ENCODE measurements around the gene RNF175.

Gene RNF175

DNA sequence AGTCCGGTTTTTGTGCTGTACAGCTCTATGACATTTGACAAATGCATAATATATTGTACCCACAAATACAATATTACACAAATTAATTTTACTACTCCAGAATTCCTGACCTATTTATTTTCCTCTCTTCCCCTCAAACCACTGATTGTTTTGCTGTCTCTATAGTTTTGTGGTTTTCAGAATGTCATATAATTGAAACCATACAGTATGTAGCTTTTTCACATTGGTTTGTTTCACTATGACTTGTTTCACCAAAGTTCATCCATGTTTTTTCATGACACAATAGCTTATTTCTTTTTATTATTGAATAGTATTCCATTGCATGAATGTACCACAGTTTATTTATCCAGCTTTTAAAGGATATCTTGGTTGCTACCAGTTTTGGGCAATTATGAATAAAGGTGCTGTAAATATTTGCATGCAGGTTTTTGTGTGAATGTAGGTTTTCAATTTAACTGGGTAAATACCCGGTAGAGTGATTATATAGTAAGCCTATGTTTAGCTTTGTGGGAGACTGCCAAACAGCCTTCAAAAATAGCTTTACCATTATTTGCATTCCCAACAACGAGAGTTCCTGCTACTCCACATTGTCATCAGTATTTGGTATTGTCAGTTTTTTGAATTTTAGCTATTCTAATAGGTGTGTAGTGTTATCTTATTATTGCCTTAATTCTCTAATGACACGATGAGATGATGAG, 25.9 kb downstream of the RNF175 start:
- Histone ChIP-seq H3K4me1 (ENCODE audit: control insufficient read depth, insufficient read depth, low read length) (no peaks in the 10 kb centered on the region), H3K36me3 (ENCODE audit: control insufficient read depth, insufficient read depth, low read length) (no peaks in the 10 kb centered on the region), H3K4me3 (ENCODE audit: low read depth, low read length) (no peak overlapping the region), H3K9ac (ENCODE audit: low read depth, low read length) (no peak overlapping the region), H3K9me3 (ENCODE audit: control insufficient read depth, insufficient read depth, low read length) (no peaks in the 10 kb centered on the region), H3K27me3 (ENCODE audit: control insufficient read depth, insufficient read depth, low read length) (no peaks in the 10 kb centered on the region)

- Histone ChIP-seq H3K9ac (ENCODE audit: low read depth, low read length) (no peak overlapping the region), H3K4me3 (ENCODE audit: low read depth, low read length) (no peak overlapping the region), H3K27me3 (ENCODE audit: control insufficient read depth, insufficient read depth, low read length) (no peaks in the 10 kb centered on the region), H3K4me1 (ENCODE audit: control insufficient read depth, insufficient read depth, low read length) (no peaks in the 10 kb centered on the region), H3K36me3 (ENCODE audit: control insufficient read depth, insufficient read depth, low read length) (no peaks in the 10 kb centered on the region), H3K9me3 (ENCODE audit: control insufficient read depth, insufficient read depth, low read length) (no peaks in the 10 kb centered on the region)
These were observed 28.6 kb downstream of the RNF175 start for GRCh38 chr4:153731239-153731638.

DNA sequence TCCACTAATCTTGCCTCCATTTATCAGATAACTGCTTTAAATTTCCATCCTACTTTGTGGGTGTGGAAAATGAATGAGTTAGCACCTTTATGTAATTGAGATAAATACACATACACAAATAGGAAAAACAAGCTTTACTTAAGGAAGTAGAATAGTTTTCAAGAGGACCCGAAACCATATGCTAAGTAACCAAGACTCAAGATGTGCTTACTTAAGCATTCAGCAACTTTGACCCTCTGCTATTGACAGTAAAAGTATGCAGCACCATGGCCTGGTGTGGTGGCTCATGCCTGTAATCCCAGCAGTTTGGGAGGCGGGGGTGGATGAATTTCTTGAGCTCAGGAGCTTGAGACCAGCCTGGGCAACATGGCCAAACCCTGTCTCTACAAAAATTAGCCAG, 29.9 kb downstream of the RNF175 start:
- no peak overlapping the region for H3K4me3 ChIP-seq (ENCODE audit: low read depth, low read length)
- H3K36me3 ChIP-seq (ENCODE audit: control insufficient read depth, insufficient read depth, low read length), result no peaks in the 10 kb centered on the region
- H3K9me3 ChIP-seq (ENCODE audit: control insufficient read depth, insufficient read depth, low read length), result no peaks in the 10 kb centered on the region
- no peaks in the 10 kb centered on the region for H3K27me3 ChIP-seq (ENCODE audit: control insufficient read depth, insufficient read depth, low read length)
- no peaks in the 10 kb centered on the region for H3K4me1 ChIP-seq (ENCODE audit: control insufficient read depth, insufficient read depth, low read length)
- no peak overlapping the region for H3K9ac ChIP-seq (ENCODE audit: low read depth, low read length)

DNA sequence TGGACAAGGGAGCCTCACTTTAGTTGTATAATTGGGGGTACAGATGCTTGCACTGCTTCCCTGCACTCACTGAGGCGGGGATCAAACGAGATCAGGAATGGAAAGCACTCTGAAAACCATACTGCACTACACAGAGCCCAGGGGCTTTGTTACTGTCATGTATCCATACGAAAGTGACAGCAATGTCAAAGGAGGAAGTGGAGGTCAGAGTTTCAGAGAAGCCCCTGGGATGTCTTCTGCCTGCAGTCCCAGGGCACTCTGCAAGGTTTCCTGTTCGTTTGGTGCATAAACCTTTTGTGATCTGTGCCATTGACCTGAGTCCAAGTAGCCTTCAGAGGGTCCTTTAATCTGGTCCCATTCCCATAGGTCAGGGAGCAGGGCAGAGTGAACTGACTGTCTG, 31.2 kb downstream of the RNF175 start:
- Histone ChIP-seq H3K4me3 (ENCODE audit: low read depth, low read length) (no peak overlapping the region), H3K9ac (ENCODE audit: low read depth, low read length) (no peak overlapping the region), H3K4me1 (ENCODE audit: control insufficient read depth, insufficient read depth, low read length) (no peaks in the 10 kb centered on the region), H3K36me3 (ENCODE audit: control insufficient read depth, insufficient read depth, low read length) (no peaks in the 10 kb centered on the region), H3K9me3 (ENCODE audit: control insufficient read depth, insufficient read depth, low read length) (no peaks in the 10 kb centered on the region), H3K27me3 (ENCODE audit: control insufficient read depth, insufficient read depth, low read length) (no peaks in the 10 kb centered on the region)

DNA sequence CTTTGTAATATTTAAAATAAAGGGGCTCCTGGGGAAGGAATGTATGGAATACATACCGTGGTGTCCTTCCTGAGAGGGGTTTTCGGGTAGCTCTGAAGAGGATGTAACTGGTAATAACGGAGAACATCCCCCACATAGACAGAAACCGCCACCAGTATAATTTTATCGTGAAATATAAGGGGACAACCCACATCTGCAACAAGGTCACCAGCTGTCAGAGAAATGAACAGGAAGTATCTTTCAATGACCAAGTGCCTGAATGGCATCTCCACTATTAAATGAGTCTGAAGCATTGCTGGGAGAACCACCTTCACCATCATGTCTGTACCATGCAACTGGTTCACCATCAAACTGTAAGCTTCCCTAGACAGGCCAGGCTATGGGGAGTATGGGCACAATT, 31.7 kb downstream of the RNF175 start:
- Histone ChIP-seq H3K4me1 (ENCODE audit: control insufficient read depth, insufficient read depth, low read length) (no peaks in the 10 kb centered on the region), H3K36me3 (ENCODE audit: control insufficient read depth, insufficient read depth, low read length) (no peaks in the 10 kb centered on the region), H3K9ac (ENCODE audit: low read depth, low read length) (no peak overlapping the region), H3K27me3 (ENCODE audit: control insufficient read depth, insufficient read depth, low read length) (no peaks in the 10 kb centered on the region), H3K9me3 (ENCODE audit: control insufficient read depth, insufficient read depth, low read length) (no peaks in the 10 kb centered on the region), H3K4me3 (ENCODE audit: low read depth, low read length) (no peak overlapping the region)

DNA sequence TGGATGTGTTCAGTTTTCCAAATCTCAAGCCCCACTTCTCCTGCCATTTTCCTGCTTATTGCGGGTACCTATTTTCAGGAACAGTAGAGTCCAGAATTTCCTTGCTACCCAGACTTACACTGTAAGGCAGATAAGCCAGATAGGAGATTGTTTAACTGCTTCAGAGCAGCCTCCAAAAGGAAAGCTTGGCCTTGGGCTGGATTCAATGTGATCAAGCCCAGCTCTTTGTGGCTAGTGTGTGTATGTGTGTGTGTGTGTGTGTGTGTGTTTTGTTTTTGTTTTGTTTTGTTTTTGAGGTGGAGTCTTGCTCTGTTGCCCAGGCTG, 34.0 kb downstream of the RNF175 start:
- Histone ChIP-seq H3K4me3 (ENCODE audit: low read depth, low read length) (no peak overlapping the region), H3K9ac (ENCODE audit: low read depth, low read length) (no peak overlapping the region), H3K27me3 (ENCODE audit: control insufficient read depth, insufficient read depth, low read length) (no peaks in the 10 kb centered on the region), H3K36me3 (ENCODE audit: control insufficient read depth, insufficient read depth, low read length) (no peaks in the 10 kb centered on the region), H3K9me3 (ENCODE audit: control insufficient read depth, insufficient read depth, low read length) (no peaks in the 10 kb centered on the region), H3K4me1 (ENCODE audit: control insufficient read depth, insufficient read depth, low read length) (no peaks in the 10 kb centered on the region)

- no peaks in the 10 kb centered on the region for H3K4me1 ChIP-seq (ENCODE audit: control insufficient read depth, insufficient read depth, low read length)
These were observed 34.5 kb downstream of the RNF175 start for GRCh38 chr4:153725136-153725830.

DNA sequence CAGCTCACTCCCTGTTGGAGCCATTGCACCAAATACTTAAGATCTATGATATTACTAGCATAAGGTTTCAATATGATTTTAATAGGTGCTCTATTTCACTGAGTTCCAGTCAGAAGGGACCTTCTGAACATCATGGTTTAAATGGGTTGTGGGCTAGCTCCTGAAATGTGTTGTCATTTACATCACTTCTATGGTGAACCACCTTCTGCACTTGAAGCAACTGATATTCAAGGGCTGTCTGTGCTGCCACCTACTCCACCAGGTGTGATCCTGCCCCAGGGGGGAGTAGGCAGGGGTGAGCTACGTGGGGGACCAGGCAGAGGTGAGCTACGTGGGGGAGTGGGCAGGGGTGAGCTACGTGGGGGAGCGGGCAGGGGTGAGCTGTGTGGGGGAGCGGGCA, 35.2 kb downstream of the RNF175 start:
- H3K9me3 ChIP-seq (ENCODE audit: control insufficient read depth, insufficient read depth, low read length), result no peaks in the 10 kb centered on the region
- H3K4me3 ChIP-seq (ENCODE audit: low read depth, low read length), result no peak overlapping the region
- H3K9ac ChIP-seq (ENCODE audit: low read depth, low read length), result no peak overlapping the region
- H3K36me3 ChIP-seq (ENCODE audit: control insufficient read depth, insufficient read depth, low read length), result no peaks in the 10 kb centered on the region
- H3K27me3 ChIP-seq (ENCODE audit: control insufficient read depth, insufficient read depth, low read length), result no peaks in the 10 kb centered on the region
- no peaks in the 10 kb centered on the region for H3K4me1 ChIP-seq (ENCODE audit: control insufficient read depth, insufficient read depth, low read length)

More at GRCh38 chr4:153725136-153725830, 34.5 kb downstream of the RNF175 start:
- Histone ChIP-seq H3K9me3 (ENCODE audit: control insufficient read depth, insufficient read depth, low read length) (no peaks in the 10 kb centered on the region), H3K4me3 (ENCODE audit: low read depth, low read length) (no peak overlapping the region), H3K27me3 (ENCODE audit: control insufficient read depth, insufficient read depth, low read length) (no peaks in the 10 kb centered on the region), H3K9ac (ENCODE audit: low read depth, low read length) (no peak overlapping the region), H3K36me3 (ENCODE audit: control insufficient read depth, insufficient read depth, low read length) (no peaks in the 10 kb centered on the region)

- no peaks in the 10 kb centered on the region for H3K36me3 ChIP-seq (ENCODE audit: control insufficient read depth, insufficient read depth, low read length)
- no peaks in the 10 kb centered on the region for H3K4me1 ChIP-seq (ENCODE audit: control insufficient read depth, insufficient read depth, low read length)
- H3K9ac ChIP-seq (ENCODE audit: low read depth, low read length), result no peak overlapping the region
- no peaks in the 10 kb centered on the region for H3K9me3 ChIP-seq (ENCODE audit: control insufficient read depth, insufficient read depth, low read length)
- H3K4me3 ChIP-seq (ENCODE audit: low read depth, low read length), result no peak overlapping the region
- H3K27me3 ChIP-seq (ENCODE audit: control insufficient read depth, insufficient read depth, low read length), result no peaks in the 10 kb centered on the region
These were observed 37.8 kb downstream of the RNF175 start for GRCh38 chr4:153722036-153722435.

DNA sequence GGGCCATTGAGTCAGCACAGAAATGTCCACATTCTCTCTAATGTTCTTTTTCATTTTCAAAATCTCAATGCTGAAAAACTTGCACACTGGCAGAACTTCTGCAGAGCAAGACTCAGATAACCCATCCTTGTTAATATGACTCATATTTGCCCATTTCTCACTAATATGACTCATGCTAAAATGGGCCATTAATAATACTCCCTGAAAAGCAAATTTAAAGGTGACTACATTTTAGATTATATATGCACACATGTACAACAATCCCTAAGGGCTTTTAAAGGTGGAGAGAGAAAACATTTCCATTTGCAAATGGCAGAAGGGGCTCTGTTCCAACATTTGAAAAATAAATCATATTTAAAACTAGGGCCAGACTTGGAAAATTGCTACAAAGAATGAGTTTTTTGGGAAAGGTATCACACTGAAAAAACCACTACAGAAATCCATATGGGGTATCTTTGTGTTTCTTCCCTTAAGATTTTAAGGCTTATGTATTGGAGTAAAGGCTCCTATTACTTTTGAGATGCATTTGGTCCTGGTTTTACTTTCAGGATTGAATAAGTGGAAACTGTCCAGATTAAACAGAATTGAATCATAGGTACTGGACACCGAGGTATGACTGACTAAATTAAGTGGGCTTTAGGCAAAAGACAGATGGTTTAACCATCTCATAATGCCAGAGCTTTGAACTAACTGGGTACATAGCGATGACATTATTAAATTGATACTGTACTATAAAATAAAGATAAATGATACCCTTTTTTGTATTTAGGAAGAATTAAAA, 45.8 kb downstream of the RNF175 start:
- no peaks in the 10 kb centered on the region for H3K9me3 ChIP-seq (ENCODE audit: control insufficient read depth, insufficient read depth, low read length)
- H3K4me3 ChIP-seq (ENCODE audit: low read depth, low read length), result no peak overlapping the region
- no peaks in the 10 kb centered on the region for H3K4me1 ChIP-seq (ENCODE audit: control insufficient read depth, insufficient read depth, low read length)
- no peaks in the 10 kb centered on the region for H3K27me3 ChIP-seq (ENCODE audit: control insufficient read depth, insufficient read depth, low read length)
- no peak overlapping the region for H3K9ac ChIP-seq (ENCODE audit: low read depth, low read length)
- H3K36me3 ChIP-seq (ENCODE audit: control insufficient read depth, insufficient read depth, low read length), result no peaks in the 10 kb centered on the region

- H3K9me3 ChIP-seq (ENCODE audit: control insufficient read depth, insufficient read depth, low read length), result no peaks in the 10 kb centered on the region
- H3K36me3 ChIP-seq (ENCODE audit: control insufficient read depth, insufficient read depth, low read length), result no peaks in the 10 kb centered on the region
- no peak overlapping the region for H3K4me3 ChIP-seq (ENCODE audit: low read depth, low read length)
- H3K9ac ChIP-seq (ENCODE audit: low read depth, low read length), result no peak overlapping the region
- no peaks in the 10 kb centered on the region for H3K27me3 ChIP-seq (ENCODE audit: control insufficient read depth, insufficient read depth, low read length)
- no peaks in the 10 kb centered on the region for H3K4me1 ChIP-seq (ENCODE audit: control insufficient read depth, insufficient read depth, low read length)
These were observed 49.1 kb downstream of the RNF175 start for GRCh38 chr4:153710681-153711080.

DNA sequence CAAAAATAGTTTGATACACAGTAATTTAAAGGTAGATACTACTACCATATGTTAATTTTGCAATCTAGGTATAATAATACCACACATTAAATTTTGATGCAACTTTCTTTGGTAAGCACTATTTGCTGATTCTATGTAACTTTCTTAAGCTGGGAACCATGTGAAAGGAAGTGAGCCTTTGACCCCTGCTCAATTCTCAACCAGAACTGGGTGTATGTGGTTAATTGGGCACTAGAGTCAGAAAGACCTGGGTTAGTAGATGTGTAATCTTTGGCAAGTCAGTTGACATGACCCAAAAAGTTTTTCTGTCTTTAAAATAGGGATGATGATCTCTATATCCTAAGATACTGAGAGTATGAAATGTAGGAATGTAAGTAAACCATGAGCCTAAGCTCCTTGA, 53.3 kb downstream of the RNF175 start:
- H3K36me3 ChIP-seq (ENCODE audit: control insufficient read depth, insufficient read depth, low read length), result no peaks in the 10 kb centered on the region
- H3K27me3 ChIP-seq (ENCODE audit: control insufficient read depth, insufficient read depth, low read length), result no peaks in the 10 kb centered on the region
- no peak overlapping the region for H3K4me3 ChIP-seq (ENCODE audit: low read depth, low read length)
- H3K9me3 ChIP-seq (ENCODE audit: control insufficient read depth, insufficient read depth, low read length), result no peaks in the 10 kb centered on the region
- H3K4me1 ChIP-seq (ENCODE audit: control insufficient read depth, insufficient read depth, low read length), result no peaks in the 10 kb centered on the region
- no peak overlapping the region for H3K9ac ChIP-seq (ENCODE audit: low read depth, low read length)

All from iPS-15b (cell line).